Esophagus muscularis mucosa (tissue), 4 donors: ENCODE data around the gene VRK3. TPM values are rescaled to one million over a fixed set of nuclear protein-coding genes. Genes with fewer than 3 reads are reported as not detected.

Experiments
- DNase-seq: peaks from one replicate; pipeline ENCODE4 v3.0.0-alpha.2; 2017; ENCODE audit errors: extremely low spot score
- H3K27ac ChIP-seq, 4 donors: fragments of 200-600 bp; sonication (generic); replicated peaks in 1 of 4; 1 replicate in 3 of 4; 2 replicates in 1 of 4; pipeline ENCODE4 v1.5.1; 2016 to 2019; ENCODE audit warnings: mild to moderate bottlenecking in 1 of 4
- H3K27me3 ChIP-seq, 4 donors: fragments of 200-600 bp; sonication (generic); one replicate each; pipeline versions ENCODE4 v1.5.1 to v1.6.0; 2016 to 2019
- H3K36me3 ChIP-seq, 4 donors: fragments of 200-600 bp; sonication (generic); one replicate each; pipeline ENCODE4 v1.5.1; 2016 to 2019
- H3K4me1 ChIP-seq, 4 donors: fragments of 200-600 bp; sonication (generic); one replicate each; pipeline ENCODE4 v1.5.1; 2016 to 2019
- H3K4me3 ChIP-seq, 4 donors: fragments of 200-600 bp; sonication (generic); 1 replicate in 2 of 4; 2 replicates in 2 of 4; pipeline ENCODE4 v1.5.1; 2016 to 2019; ENCODE audit warnings: mild to moderate bottlenecking in 4 of 4, moderate library complexity in 1 of 4
- H3K9me3 ChIP-seq, 4 donors: fragments of 200-600 bp; sonication (generic); 1 replicate in 3 of 4; 2 replicates in 1 of 4; pipeline ENCODE4 v1.5.1; 2016 to 2019
- EP300 ChIP-seq: sonication (generic); formaldehyde crosslinking; IDR thresholded peaks from one replicate; pipeline ENCODE4 v1.6.1; 2017; ENCODE audit warnings: antibody characterized with exemption
- POLR2A ChIP-seq: fragments of 450-650 bp; IDR thresholded peaks from one replicate; pipeline ENCODE4 v1.6.1; 2017; ENCODE audit warnings: antibody characterized with exemption, moderate library complexity, mild to moderate bottlenecking, low read depth
- POLR2AphosphoS5 ChIP-seq, 2 donors: sonication (generic); formaldehyde crosslinking; IDR thresholded peaks; one replicate each; pipeline ENCODE4 v1.6.1; 2017; ENCODE audit warnings: antibody characterized with exemption in 2 of 2
- WGBS: methylation state at CpG from one replicate; pipeline ENCODE4 v1.1.5; 2018; 5-methylcytosine and 5-hydroxymethylcytosine counted together
- intact Hi-C: fragments of 100-400 bp; cut with DNase I; formaldehyde crosslinking; loops from one replicate; pipeline ENCODE4 v1.15.1; 2023
- total RNA-seq, 4 donors: library from RNA; depleted of rRNA; stranded (reverse); fragments of >200 nt; gene quantifications; one replicate each; pipeline versions ENCODE4 v1.1.0 to v1.2.1, GENCODE V29; 2016
- TF ChIP-seq, protein P1 (sequence below), 3 experiments: fragments of 200-600 bp in 2 of 3; fragments of 450-650 bp in 1 of 3; sonication (generic) in 2 of 3; IDR thresholded peaks; one replicate each; pipeline ENCODE4 v1.5.1; 2017 to 2019; ENCODE audit warnings: antibody characterized with exemption in 3 of 3, mild to moderate bottlenecking in 2 of 3, moderate library complexity in 1 of 3

The VRK3 gene
- total RNA-seq, 4 donors from 2014 or later = 20.8 to 27.5 (median 25.5) TPM

DNA sequence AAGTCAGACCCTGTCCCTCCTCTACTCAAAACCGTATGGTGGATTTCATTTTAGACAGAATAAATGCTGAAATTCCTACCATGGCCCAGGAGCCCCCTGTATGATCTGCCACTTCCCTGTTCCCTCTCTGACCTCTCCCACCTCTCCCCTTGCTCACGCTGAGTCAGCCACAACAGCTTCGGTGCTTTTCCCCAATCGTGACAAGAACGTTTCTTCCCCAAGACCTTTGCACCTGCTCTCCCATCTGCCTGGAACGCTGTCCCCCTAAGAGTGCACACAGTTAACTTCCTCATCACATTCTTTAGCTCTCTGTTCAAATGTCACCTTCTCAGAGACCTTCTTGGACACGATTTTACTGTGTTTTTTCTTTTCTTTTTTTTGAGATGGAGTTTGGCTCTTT lies 2.3 kb downstream of the VRK3 start:
- WGBS = 70% methylated on average over 7 of the region's 7 CpGs
- DNase-seq = no peak
- no peaks in the 10 kb centered on the region for H3K9me3 ChIP-seq
- H3K36me3 ChIP-seq = peaks cover 10 to 33% (median 28%) of the 10 kb centered on the region in 4 donors
- intact Hi-C loops = no loop called here
- no peak overlapping the region for H3K4me3 ChIP-seq
- TF ChIP-seq, protein P1, sequence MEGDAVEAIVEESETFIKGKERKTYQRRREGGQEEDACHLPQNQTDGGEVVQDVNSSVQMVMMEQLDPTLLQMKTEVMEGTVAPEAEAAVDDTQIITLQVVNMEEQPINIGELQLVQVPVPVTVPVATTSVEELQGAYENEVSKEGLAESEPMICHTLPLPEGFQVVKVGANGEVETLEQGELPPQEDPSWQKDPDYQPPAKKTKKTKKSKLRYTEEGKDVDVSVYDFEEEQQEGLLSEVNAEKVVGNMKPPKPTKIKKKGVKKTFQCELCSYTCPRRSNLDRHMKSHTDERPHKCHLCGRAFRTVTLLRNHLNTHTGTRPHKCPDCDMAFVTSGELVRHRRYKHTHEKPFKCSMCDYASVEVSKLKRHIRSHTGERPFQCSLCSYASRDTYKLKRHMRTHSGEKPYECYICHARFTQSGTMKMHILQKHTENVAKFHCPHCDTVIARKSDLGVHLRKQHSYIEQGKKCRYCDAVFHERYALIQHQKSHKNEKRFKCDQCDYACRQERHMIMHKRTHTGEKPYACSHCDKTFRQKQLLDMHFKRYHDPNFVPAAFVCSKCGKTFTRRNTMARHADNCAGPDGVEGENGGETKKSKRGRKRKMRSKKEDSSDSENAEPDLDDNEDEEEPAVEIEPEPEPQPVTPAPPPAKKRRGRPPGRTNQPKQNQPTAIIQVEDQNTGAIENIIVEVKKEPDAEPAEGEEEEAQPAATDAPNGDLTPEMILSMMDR (IDR thresholded peaks at IDR 0.05) = no peak
- TF ChIP-seq POLR2A = no peak
- no peak for TF ChIP-seq EP300
- no peak for TF ChIP-seq POLR2AphosphoS5 (IDR thresholded peaks at IDR 0.05)
- peaks cover 22 to 56% (median 38%) of the 10 kb centered on the region in 4 donors for H3K4me1 ChIP-seq
- H3K27ac ChIP-seq = no peak overlapping the region
- H3K27me3 ChIP-seq = no peaks in the 10 kb centered on the region

DNA sequence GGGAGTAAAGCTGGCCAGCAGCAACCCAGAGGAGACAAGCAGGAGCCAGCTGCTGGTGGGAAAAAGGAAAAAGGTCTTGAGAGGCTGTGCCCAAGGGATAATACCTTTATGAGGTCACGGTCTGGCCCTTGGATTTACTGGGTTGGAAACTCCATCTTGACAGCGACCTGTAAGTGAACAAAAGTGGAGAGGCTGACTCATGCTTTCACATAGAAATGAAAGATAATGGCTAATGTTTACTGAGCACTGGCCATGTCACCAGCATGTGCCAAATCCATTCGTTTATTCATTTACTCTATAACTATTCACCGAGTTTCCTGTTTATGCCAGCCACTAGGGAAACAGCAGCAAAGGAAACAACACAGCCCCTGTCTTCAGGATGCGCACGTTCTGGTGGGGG lies 4.7 kb downstream of the VRK3 start:
- TF ChIP-seq EP300 (no peak), POLR2A (no peak), POLR2AphosphoS5 (IDR thresholded peaks at IDR 0.05) (no peak)
- TF ChIP-seq, protein P1 (IDR thresholded peaks at IDR 0.05) = no peak
- H3K27ac ChIP-seq = no peak overlapping the region
- H3K4me1 ChIP-seq = peaks cover 10 to 37% (median 21%) of the 10 kb centered on the region in 4 donors
- peaks cover 23 to 56% (median 51%) of the 10 kb centered on the region in 4 donors for H3K36me3 ChIP-seq
- H3K9me3 ChIP-seq = no peaks in the 10 kb centered on the region
- WGBS = 75% methylated on average over 6 of the region's 6 CpGs
- no peaks in the 10 kb centered on the region for H3K27me3 ChIP-seq
- DNase-seq = no peak
- no peak overlapping the region for H3K4me3 ChIP-seq
- intact Hi-C loops = no loop called here

DNA sequence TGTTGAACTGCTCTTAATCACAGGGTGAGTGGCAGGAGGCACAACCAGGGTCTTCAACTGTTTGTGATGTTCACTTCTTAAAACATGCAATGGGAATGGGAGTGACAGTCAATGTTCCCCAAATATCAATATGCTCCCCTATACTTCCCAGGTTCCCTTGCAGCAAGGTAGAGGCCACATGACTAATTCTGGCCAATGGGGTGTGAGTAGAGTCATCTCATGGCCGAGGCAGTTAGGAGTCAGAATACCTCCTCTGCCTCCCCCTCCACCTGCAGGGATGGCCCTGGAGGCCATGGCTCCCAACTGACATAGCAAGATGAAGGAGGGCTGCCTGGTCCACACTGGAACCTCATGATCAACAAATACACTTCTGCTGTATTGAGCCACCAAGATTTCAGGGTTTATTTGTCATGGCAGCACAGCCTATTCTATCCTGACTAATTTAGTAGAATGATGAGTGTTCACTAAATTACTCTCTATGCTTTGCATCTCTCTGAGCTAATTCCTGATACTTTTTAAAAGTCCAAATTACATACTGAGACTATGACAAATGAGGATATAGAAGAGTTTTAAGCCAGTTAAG lies 8.9 kb downstream of the VRK3 start:
- Histone ChIP-seq H3K36me3 (peaks cover 51 to 96% (median 86%) of the 10 kb centered on the region in 4 donors), H3K9me3 (no peaks in the 10 kb centered on the region), H3K27me3 (no peaks in the 10 kb centered on the region), H3K4me3 (no peak overlapping the region), H3K27ac (no peak overlapping the region), H3K4me1 (peaks cover 0 to 7% (median 0%) of the 10 kb centered on the region in 4 donors)
- no peak for TF ChIP-seq POLR2AphosphoS5 (IDR thresholded peaks at IDR 0.05)
- no peak for TF ChIP-seq EP300
- TF ChIP-seq, protein P1 (IDR thresholded peaks at IDR 0.05) = no peak
- TF ChIP-seq POLR2A = no peak
- WGBS = 90% methylated on average over 1 of the region's 1 CpG
- no peak for DNase-seq
- intact Hi-C loops = no loop called here

DNA sequence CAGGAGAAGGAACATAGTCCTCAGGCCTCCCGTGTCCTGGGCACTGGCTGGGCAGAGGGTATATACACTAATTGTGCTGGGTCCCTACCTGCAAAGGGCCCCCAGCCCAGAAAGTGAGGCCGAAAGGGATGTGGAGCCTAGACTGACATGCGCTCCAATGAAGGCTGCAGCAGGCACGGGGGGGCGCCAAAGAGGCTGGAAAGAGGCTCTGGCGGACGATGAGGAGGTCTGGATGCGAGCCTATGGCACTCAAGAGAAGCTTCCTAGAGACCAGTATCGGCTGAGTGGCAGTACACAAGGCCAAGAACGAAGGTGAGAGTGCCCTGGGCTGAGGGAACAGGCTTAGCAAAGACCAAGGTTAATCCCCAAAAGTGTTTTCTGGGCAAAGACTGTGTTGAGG lies 16.6 kb downstream of the VRK3 start:
- no peaks in the 10 kb centered on the region for H3K27me3 ChIP-seq
- H3K4me3 ChIP-seq = no peak overlapping the region
- no peaks in the 10 kb centered on the region for H3K9me3 ChIP-seq
- H3K27ac ChIP-seq = no peak overlapping the region
- DNase-seq = no peak
- intact Hi-C loops = no loop called here
- WGBS = 69% methylated on average over 8 of the region's 10 CpGs
- peaks cover 35 to 86% (median 74%) of the 10 kb centered on the region in 4 donors for H3K36me3 ChIP-seq
- peaks cover 14 to 18% (median 17%) of the 10 kb centered on the region in 4 donors for H3K4me1 ChIP-seq
- TF ChIP-seq EP300 = no peak
- TF ChIP-seq, protein P1 (IDR thresholded peaks at IDR 0.05) = no peak
- TF ChIP-seq POLR2AphosphoS5 (IDR thresholded peaks at IDR 0.05) = no peak
- TF ChIP-seq POLR2A = no peak

DNA sequence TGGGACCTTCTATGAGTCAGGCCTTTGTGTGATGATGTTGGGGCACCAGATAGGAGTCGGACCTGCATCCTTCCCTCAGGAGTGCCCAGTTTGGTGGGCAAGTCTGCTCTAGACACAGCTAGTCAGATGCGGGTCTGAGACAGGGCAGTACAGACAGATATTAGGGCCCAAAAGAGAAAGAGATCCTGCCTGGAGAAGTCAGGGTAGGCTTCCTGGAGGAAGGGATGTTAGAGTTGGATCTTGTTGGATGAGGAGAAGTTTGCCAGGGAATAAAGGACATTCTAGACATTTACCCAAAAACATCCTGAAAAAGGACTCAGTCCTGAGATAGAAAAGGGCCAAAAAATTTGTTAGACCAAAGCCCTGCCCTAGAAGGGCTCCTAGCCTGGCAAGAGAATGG lies 17.2 kb downstream of the VRK3 start:
- no peak for DNase-seq
- intact Hi-C loops = no loop called here
- H3K4me1 ChIP-seq = peaks cover 15 to 24% (median 22%) of the 10 kb centered on the region in 4 donors
- no peak overlapping the region for H3K27ac ChIP-seq
- H3K36me3 ChIP-seq = peaks cover 29 to 86% (median 74%) of the 10 kb centered on the region in 4 donors
- 95% methylated on average over 2 of the region's 2 CpGs for WGBS
- no peaks in the 10 kb centered on the region for H3K9me3 ChIP-seq
- no peak overlapping the region for H3K4me3 ChIP-seq
- H3K27me3 ChIP-seq = no peaks in the 10 kb centered on the region
- no peak for TF ChIP-seq POLR2A
- TF ChIP-seq, protein P1 (IDR thresholded peaks at IDR 0.05) = no peak
- no peak for TF ChIP-seq EP300
- TF ChIP-seq POLR2AphosphoS5 (IDR thresholded peaks at IDR 0.05) = no peak
